ENCODE results near the gene MFSD8. TPM values are rescaled to one million over a fixed set of nuclear protein-coding genes. Genes with fewer than 3 reads are reported as not detected.
A peak's percentile ranks its signal among the peaks of the same experiment; 100 is the strongest.
"Not testable (repeated sequence)": the region's sequence is repeated elsewhere in the genome, so short reads cannot be mapped to it uniquely, and the experiment has no call there.

MFSD8 gene
- total and polyA plus RNA-seq, 2 donors (not counting 1 experiment from before 2014, with no cell fraction given), result 18.8 to 28.6 TPM

DNA sequence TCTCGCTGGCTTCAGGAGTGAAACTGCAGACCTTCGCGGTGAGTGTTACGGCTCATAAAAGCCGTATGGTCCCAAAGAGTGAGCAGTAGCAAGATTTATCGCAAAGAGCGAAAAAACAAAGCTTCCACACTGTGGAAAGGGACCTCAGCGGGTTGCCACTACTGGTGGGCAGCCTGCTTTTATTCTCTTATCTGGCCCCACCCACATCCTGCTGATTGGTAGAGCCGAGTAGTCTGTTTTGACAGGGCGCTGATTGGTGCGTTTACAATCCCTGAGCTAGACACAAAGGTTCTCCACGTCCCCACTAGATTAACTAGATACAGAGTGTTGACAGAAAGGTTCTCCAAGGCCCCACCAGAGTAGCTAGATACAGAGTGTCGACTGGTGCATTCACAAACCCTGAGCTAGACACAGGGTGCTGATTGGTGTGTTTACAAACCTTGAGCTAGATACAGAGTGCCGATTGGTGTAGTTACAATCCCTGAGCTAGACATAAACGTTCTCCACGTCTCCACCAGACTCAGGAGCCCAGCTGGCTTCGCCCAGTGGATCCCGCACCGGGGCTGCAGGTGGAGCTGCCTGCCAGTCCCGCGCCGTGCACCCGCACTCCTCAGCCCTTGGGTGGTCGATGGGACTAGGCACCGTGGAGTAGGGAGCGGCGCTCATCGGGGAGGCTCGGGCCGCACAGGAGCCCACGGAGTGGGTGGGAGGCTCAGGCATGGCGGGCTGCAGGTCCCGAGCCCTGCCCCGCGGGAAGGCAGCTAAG, 1.2 kb downstream of the MFSD8 start:
- H3K4me2 ChIP-seq (ENCODE audit: extremely low read depth, insufficient read depth, low read length); H3K4me1 ChIP-seq (ENCODE audit: control insufficient read depth, extremely low read depth, insufficient read depth, low read length); H3K9me3 ChIP-seq (ENCODE audit: control insufficient read depth, insufficient read depth, low read depth, low read length); H3K36me3 ChIP-seq (ENCODE audit: control insufficient read depth, insufficient read depth, low read length); H3K9ac ChIP-seq (ENCODE audit: insufficient read depth, low read length); H4K20me1 ChIP-seq (ENCODE audit: control insufficient read depth, extremely low read depth, insufficient read depth, low read length); H2AFZ ChIP-seq (ENCODE audit: low read length); H3K27me3 ChIP-seq (ENCODE audit: control insufficient read depth, insufficient read depth, low read length); H3K27ac ChIP-seq (ENCODE audit: insufficient read depth, low read length); DNase-seq (ENCODE audit: low read depth in 2 of 2): not testable (repeated sequence)
- Histone ChIP-seq H3K79me2 (ENCODE audit: control insufficient read depth, insufficient read depth, low read length) (peaks cover 15% of the 10 kb centered on the region), H3K4me3 (replicated peaks in 1 of 4; ENCODE audit: control extremely low read depth in 1 of 4, insufficient read depth in 1 of 4, low read depth in 3 of 4, low read length in 4 of 4) (peak overlapping the region in 1 of 4 experiments; percentile 80)

DNA sequence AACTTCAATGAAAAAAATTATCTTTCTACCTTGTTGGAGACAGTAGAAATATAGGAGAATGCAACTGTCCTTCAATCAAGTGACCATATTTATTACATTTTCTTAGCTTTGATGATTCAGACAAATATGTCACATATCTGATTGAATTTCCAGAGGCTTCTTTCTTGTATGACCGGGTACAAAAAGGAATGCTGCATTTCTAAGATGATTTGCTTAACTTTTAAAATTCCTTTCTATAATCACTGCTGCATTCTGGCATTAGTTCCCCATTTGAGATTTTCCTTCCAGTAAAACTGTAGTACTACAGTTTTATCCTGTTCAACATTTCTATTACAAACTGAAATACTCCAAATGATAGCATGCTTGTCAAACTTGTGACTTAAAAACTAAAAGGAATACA, 5.2 kb downstream of the MFSD8 start:
- Histone ChIP-seq H3K9ac (ENCODE audit: insufficient read depth, low read length) (no peak overlapping the region), H3K9me3 (ENCODE audit: control insufficient read depth, insufficient read depth, low read depth, low read length) (no peaks in the 10 kb centered on the region), H3K27ac (ENCODE audit: insufficient read depth, low read length) (no peak overlapping the region), H3K4me3 (replicated peaks in 1 of 4; ENCODE audit: control extremely low read depth in 1 of 4, insufficient read depth in 1 of 4, low read depth in 3 of 4, low read length in 4 of 4) (no peak overlapping the region), H3K79me2 (ENCODE audit: control insufficient read depth, insufficient read depth, low read length) (peaks cover 3% of the 10 kb centered on the region), H3K4me1 (ENCODE audit: control insufficient read depth, extremely low read depth, insufficient read depth, low read length) (no peaks in the 10 kb centered on the region), H3K27me3 (ENCODE audit: control insufficient read depth, insufficient read depth, low read length) (no peaks in the 10 kb centered on the region), H3K36me3 (ENCODE audit: control insufficient read depth, insufficient read depth, low read length) (no peaks in the 10 kb centered on the region), H3K4me2 (ENCODE audit: extremely low read depth, insufficient read depth, low read length) (no peak overlapping the region), H4K20me1 (ENCODE audit: control insufficient read depth, extremely low read depth, insufficient read depth, low read length) (no peaks in the 10 kb centered on the region), H2AFZ (ENCODE audit: low read length) (no peak overlapping the region)
- DNase-seq (ENCODE audit: low read depth in 2 of 2), result no peak
- TF ChIP-seq, protein P1, sequence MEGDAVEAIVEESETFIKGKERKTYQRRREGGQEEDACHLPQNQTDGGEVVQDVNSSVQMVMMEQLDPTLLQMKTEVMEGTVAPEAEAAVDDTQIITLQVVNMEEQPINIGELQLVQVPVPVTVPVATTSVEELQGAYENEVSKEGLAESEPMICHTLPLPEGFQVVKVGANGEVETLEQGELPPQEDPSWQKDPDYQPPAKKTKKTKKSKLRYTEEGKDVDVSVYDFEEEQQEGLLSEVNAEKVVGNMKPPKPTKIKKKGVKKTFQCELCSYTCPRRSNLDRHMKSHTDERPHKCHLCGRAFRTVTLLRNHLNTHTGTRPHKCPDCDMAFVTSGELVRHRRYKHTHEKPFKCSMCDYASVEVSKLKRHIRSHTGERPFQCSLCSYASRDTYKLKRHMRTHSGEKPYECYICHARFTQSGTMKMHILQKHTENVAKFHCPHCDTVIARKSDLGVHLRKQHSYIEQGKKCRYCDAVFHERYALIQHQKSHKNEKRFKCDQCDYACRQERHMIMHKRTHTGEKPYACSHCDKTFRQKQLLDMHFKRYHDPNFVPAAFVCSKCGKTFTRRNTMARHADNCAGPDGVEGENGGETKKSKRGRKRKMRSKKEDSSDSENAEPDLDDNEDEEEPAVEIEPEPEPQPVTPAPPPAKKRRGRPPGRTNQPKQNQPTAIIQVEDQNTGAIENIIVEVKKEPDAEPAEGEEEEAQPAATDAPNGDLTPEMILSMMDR (conservative IDR thresholded peaks at IDR 0.05 in 1 of 2, IDR thresholded peaks at IDR 0.05 in 1 of 2; ENCODE audit: low read depth in 1 of 2, low read length in 2 of 2), result no peak
- no peak for TF ChIP-seq EZH2 (IDR thresholded peaks at IDR 0.05; ENCODE audit: low read length, missing control alignments)

DNA sequence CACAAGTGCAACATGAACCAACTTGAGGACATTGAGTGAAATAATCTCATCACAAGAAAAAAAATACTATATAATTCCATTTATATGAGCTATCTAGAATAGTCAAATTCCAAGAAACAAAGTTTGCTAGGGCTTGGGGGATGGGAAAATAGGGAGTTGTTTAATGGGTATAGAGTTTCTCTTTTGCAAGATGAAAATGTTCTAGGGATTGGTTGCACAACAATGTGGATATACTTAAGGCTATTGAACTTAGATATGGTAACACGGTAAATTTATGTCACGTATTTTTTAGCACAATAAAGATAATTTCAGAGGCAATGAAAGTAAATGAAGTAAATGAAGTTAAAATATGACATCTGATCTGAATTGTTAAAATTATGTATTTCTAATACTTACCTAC, 7.9 kb downstream of the MFSD8 start:
- Histone ChIP-seq H2AFZ (ENCODE audit: low read length) (no peak overlapping the region), H4K20me1 (ENCODE audit: control insufficient read depth, extremely low read depth, insufficient read depth, low read length) (no peaks in the 10 kb centered on the region), H3K27ac (ENCODE audit: insufficient read depth, low read length) (no peak overlapping the region), H3K36me3 (ENCODE audit: control insufficient read depth, insufficient read depth, low read length) (no peaks in the 10 kb centered on the region), H3K79me2 (ENCODE audit: control insufficient read depth, insufficient read depth, low read length) (no peaks in the 10 kb centered on the region), H3K4me1 (ENCODE audit: control insufficient read depth, extremely low read depth, insufficient read depth, low read length) (no peaks in the 10 kb centered on the region), H3K9me3 (ENCODE audit: control insufficient read depth, insufficient read depth, low read depth, low read length) (no peaks in the 10 kb centered on the region), H3K27me3 (ENCODE audit: control insufficient read depth, insufficient read depth, low read length) (no peaks in the 10 kb centered on the region), H3K9ac (ENCODE audit: insufficient read depth, low read length) (no peak overlapping the region), H3K4me2 (ENCODE audit: extremely low read depth, insufficient read depth, low read length) (no peak overlapping the region), H3K4me3 (replicated peaks in 1 of 4; ENCODE audit: control extremely low read depth in 1 of 4, insufficient read depth in 1 of 4, low read depth in 3 of 4, low read length in 4 of 4) (no peak overlapping the region)
- peak in 1 of 2 donors; percentile 20 for DNase-seq (ENCODE audit: low read depth in 2 of 2)
- TF ChIP-seq EZH2 (IDR thresholded peaks at IDR 0.05; ENCODE audit: low read length, missing control alignments), result no peak
- TF ChIP-seq, protein P1 (conservative IDR thresholded peaks at IDR 0.05 in 1 of 2, IDR thresholded peaks at IDR 0.05 in 1 of 2; ENCODE audit: low read depth in 1 of 2, low read length in 2 of 2), result no peak

Data from fibroblast of lung (primary cell).